Measurements from ENCODE around the gene TRPV3. TPM values are rescaled to one million over a fixed set of nuclear protein-coding genes. Genes with fewer than 3 reads are reported as not detected.

TRPV3 gene
- total RNA-seq, 1 donor from 2014 or later = 0.27 TPM

DNA sequence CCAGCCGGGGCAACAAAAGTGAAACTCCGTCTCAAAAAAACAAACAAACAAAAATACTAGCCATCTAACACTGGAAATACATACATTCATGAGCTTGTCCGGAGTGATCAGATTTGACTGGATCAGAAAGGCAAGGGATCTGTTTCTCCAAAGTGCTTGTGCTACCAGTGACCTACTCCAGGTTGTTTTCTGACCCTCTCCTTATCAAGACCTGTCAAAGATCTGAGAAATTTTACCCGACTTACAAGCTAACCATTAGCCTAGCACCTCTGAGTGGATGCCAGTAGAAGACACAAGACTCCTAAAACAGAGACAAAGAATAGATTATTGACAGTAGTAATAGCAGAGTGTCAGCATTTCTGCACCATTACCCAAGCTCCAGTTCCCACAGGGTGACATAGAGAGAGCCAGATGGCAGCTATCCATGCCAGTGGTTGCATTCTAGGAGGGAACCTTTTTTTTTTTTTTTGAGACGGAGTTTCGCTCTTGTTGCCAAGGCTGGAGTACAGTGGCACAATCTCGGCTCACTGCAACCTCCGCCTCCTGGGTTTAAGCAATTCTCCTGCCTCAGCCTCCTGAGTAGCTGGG, 72.0 kb downstream of the TRPV3 start:
- peaks cover 29% of the 10 kb centered on the region for H3K27me3 Mint-ChIP-seq (ENCODE audit: low read depth)
- H3K9me3 Mint-ChIP-seq (ENCODE audit: low read depth) = no peaks in the 10 kb centered on the region
- TF ChIP-seq, protein P1, sequence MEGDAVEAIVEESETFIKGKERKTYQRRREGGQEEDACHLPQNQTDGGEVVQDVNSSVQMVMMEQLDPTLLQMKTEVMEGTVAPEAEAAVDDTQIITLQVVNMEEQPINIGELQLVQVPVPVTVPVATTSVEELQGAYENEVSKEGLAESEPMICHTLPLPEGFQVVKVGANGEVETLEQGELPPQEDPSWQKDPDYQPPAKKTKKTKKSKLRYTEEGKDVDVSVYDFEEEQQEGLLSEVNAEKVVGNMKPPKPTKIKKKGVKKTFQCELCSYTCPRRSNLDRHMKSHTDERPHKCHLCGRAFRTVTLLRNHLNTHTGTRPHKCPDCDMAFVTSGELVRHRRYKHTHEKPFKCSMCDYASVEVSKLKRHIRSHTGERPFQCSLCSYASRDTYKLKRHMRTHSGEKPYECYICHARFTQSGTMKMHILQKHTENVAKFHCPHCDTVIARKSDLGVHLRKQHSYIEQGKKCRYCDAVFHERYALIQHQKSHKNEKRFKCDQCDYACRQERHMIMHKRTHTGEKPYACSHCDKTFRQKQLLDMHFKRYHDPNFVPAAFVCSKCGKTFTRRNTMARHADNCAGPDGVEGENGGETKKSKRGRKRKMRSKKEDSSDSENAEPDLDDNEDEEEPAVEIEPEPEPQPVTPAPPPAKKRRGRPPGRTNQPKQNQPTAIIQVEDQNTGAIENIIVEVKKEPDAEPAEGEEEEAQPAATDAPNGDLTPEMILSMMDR (IDR thresholded peaks at IDR 0.05) = no peak
- no peaks in the 10 kb centered on the region for H3K36me3 Mint-ChIP-seq (ENCODE audit: low read depth)
- H3K4me1 Mint-ChIP-seq (ENCODE audit: low read depth) = no peaks in the 10 kb centered on the region
- DNase-seq (ENCODE audit: low spot score) = no peak
- no peak overlapping the region for H3K27ac Mint-ChIP-seq (ENCODE audit: unreplicated experiment)
- no peak overlapping the region for H3K4me3 Mint-ChIP-seq (ENCODE audit: unreplicated experiment)

DNA sequence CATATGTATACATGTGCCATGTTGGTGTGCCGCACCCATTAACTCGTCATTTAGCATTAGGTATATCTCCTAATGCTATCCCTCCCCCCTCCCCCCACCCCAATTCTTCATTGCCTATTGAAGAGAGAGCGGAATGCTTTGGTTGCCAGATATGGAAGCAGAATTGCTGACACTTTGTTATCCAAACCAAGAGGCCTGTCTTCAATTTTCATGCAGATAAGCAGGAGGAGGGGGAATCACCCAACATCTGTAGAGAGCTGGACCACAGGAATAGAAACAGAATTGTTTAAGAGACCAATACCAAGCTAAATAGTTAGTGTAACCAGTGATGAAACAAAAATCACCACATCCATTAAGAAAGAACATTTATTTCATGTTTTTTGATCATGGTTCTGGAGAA, 74.8 kb downstream of the TRPV3 start:
- DNase-seq (ENCODE audit: low spot score) = no peak
- peaks cover 25% of the 10 kb centered on the region for H3K27me3 Mint-ChIP-seq (ENCODE audit: low read depth)
- TF ChIP-seq, protein P1 (IDR thresholded peaks at IDR 0.05) = no peak
- H3K4me3 Mint-ChIP-seq (ENCODE audit: unreplicated experiment) = no peak overlapping the region
- no peaks in the 10 kb centered on the region for H3K9me3 Mint-ChIP-seq (ENCODE audit: low read depth)
- no peak overlapping the region for H3K27ac Mint-ChIP-seq (ENCODE audit: unreplicated experiment)
- H3K36me3 Mint-ChIP-seq (ENCODE audit: low read depth) = no peaks in the 10 kb centered on the region
- no peaks in the 10 kb centered on the region for H3K4me1 Mint-ChIP-seq (ENCODE audit: low read depth)

DNA sequence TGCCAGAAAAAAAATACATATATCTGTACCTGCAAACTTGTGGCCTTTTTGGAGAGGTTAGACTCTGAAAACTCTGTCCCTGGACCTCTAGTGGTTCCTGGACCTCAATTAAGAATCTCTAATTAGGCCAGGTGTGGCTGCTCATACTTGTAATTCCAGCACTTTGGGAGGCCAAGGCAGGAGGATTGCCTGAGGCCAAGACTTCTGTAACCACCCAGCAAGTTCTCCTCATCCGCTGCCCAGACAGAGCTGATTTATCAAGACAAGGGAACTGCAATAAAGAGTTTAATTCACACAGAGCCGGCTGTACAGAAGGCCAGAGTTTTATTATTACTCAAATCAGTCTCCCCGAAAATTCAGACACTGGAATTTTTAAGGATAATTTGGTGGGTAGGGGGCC, 77.6 kb downstream of the TRPV3 start:
- Mint-ChIP-seq H3K27ac (ENCODE audit: unreplicated experiment) (no peak overlapping the region), H3K36me3 (ENCODE audit: low read depth) (no peaks in the 10 kb centered on the region), H3K9me3 (ENCODE audit: low read depth) (no peaks in the 10 kb centered on the region), H3K4me1 (ENCODE audit: low read depth) (no peaks in the 10 kb centered on the region), H3K27me3 (ENCODE audit: low read depth) (peaks cover 13% of the 10 kb centered on the region), H3K4me3 (ENCODE audit: unreplicated experiment) (no peak overlapping the region)
- TF ChIP-seq, protein P1 (IDR thresholded peaks at IDR 0.05) = no peak
- no peak for DNase-seq (ENCODE audit: low spot score)

DNA sequence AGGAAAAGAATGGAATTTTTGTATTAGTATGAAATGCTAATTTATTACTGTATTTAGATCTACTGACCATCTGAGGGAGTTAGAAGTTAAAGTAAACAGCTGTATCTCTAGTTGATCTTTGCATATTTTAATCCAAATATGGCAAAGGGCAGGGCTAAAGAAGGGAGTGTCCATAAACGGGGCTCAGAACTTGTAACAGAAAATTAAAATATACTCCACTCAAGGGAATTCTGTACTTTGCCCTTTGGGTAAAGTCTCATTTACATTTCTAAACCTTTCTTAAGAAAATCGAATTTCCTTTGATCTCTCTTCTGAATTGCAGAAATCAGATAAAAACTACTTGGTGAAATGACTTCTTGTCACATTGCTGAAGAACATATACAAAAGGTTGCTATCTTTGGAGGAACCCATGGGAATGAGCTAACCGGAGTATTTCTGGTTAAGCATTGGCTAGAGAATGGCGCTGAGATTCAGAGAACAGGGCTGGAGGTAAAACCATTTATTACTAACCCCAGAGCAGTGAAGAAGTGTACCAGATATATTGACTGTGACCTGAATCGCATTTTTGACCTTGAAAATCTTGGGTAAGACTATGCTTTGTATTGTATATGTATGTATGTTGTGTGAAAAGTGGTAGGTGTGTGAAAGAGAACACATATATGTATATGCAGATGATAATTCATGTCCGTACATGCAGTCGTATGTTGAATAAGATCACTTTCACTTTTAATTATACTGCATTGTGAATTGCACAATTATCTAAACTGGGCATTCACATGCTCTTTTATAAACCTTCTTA, 81.6 kb downstream of the TRPV3 start, which contains the start of gene ASPA:
ASPA (plus strand) TSS at position 186 of the 799 bp plus-strand sequence; CDS start at position 349, 163 bp downstream.
- TF ChIP-seq, protein P1 (IDR thresholded peaks at IDR 0.05) = no peak
- no peak within 1 kb of the TSS for H3K27ac Mint-ChIP-seq (ENCODE audit: unreplicated experiment)
- no peak within 1 kb of the TSS for H3K4me3 Mint-ChIP-seq (ENCODE audit: unreplicated experiment)
- H3K27me3 Mint-ChIP-seq (ENCODE audit: low read depth) = peaks cover 6% of the 10 kb centered on the region
- DNase-seq (ENCODE audit: low spot score) = no peak
- no peaks in the 10 kb centered on the region for H3K9me3 Mint-ChIP-seq (ENCODE audit: low read depth)
- no peaks in the 10 kb centered on the region for H3K36me3 Mint-ChIP-seq (ENCODE audit: low read depth)
- H3K4me1 Mint-ChIP-seq (ENCODE audit: low read depth) = no peaks in the 10 kb centered on the region

DNA sequence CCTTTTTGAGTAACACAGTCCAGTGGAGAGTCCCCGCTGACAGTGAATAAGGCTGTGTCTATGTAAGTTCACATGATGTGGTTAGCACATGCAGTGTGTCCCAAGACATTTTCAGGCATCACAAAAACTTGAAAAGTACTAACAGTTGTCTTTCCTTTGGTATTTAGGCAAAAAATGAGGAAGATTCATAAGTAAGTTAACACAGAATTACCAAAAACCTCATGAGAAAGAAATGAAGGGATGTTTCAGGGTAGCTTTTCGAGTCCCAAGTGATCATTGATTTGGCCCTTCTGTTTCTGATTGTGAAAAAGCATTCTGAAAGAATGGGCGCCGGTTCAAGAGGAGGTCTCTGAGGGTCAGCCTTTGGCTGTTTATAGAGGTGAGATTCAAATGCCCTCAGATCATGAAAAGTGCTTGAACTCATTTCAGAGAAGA, 82.3 kb downstream of the TRPV3 start:
- no peak for DNase-seq (ENCODE audit: low spot score)
- peaks cover 6% of the 10 kb centered on the region for H3K27me3 Mint-ChIP-seq (ENCODE audit: low read depth)
- H3K4me3 Mint-ChIP-seq (ENCODE audit: unreplicated experiment) = no peak overlapping the region
- TF ChIP-seq, protein P1 (IDR thresholded peaks at IDR 0.05) = no peak
- no peaks in the 10 kb centered on the region for H3K9me3 Mint-ChIP-seq (ENCODE audit: low read depth)
- H3K4me1 Mint-ChIP-seq (ENCODE audit: low read depth) = no peaks in the 10 kb centered on the region
- H3K36me3 Mint-ChIP-seq (ENCODE audit: low read depth) = no peaks in the 10 kb centered on the region
- H3K27ac Mint-ChIP-seq (ENCODE audit: unreplicated experiment) = no peak overlapping the region

Data from chondrocyte (in vitro differentiated cells).